Naive B cell (primary cell): ENCODE results near the gene VAMP2. TPM values are rescaled to one million over a fixed set of nuclear protein-coding genes. Genes with fewer than 3 reads are reported as not detected.
A peak's percentile ranks its signal among the peaks of the same experiment; 100 is the strongest.

Experiments
- ATAC-seq, 2 donors: fragments of 150-1000 bp; cut with Tn5 transposase; 2 replicates each; pipeline ENCODE4 v1.10.0; 2021; ENCODE audit warnings: low read depth in 2 of 2, mild to moderate bottlenecking in 2 of 2, moderate library complexity in 2 of 2
- DNase-seq: peaks from one replicate; pipeline ENCODE4 v3.0.0; 2022
- H3K27ac Mint-ChIP-seq, 6 donors: one replicate each; pipeline ENCODE4 v1.8.0; 2020 to 2022; ENCODE audit warnings: mild to moderate bottlenecking in 6 of 6, mixed read lengths in 6 of 6, moderate library complexity in 5 of 6, inconsistent platforms in 2 of 6
- H3K27me3 Mint-ChIP-seq, 3 donors: one replicate each; pipeline ENCODE4 v1.8.0; 2021 to 2022; ENCODE audit warnings: mixed read lengths in 3 of 3, mild to moderate bottlenecking in 1 of 3
- H3K36me3 Mint-ChIP-seq, 2 donors: one replicate each; pipeline ENCODE4 v1.8.0; 2020 to 2022; ENCODE audit warnings: mixed read lengths in 2 of 2, inconsistent platforms in 1 of 2, mild to moderate bottlenecking in 1 of 2
- H3K4me1 Mint-ChIP-seq, 3 donors: one replicate each; pipeline ENCODE4 v1.8.0; 2020 to 2022; ENCODE audit warnings: mixed read lengths in 3 of 3, inconsistent platforms in 1 of 3, mild to moderate bottlenecking in 1 of 3, moderate library complexity in 1 of 3
- H3K4me3 Mint-ChIP-seq, 8 donors: one replicate each; pipeline ENCODE4 v1.8.0; 2020 to 2022; ENCODE audit warnings: mild to moderate bottlenecking in 8 of 8, mixed read lengths in 8 of 8, moderate library complexity in 8 of 8, inconsistent platforms in 2 of 8
- H3K9me3 Mint-ChIP-seq, 7 donors: one replicate each; pipeline ENCODE4 v1.8.0; 2020 to 2022; ENCODE audit warnings: mixed read lengths in 7 of 7, mild to moderate bottlenecking in 5 of 7, inconsistent platforms in 2 of 7, moderate library complexity in 1 of 7
- polyA plus RNA-seq, 6 donors: library from polyadenylated mRNA; unstranded; fragments of 300-500 nt; fragmentation: Illumina TruSeq; gene quantifications; one replicate each; pipeline ENCODE4 v1.2.3, GENCODE V29; 2021; ENCODE audit warnings: low read depth in 6 of 6

The VAMP2 gene
- polyA plus RNA-seq, 6 donors from 2014 or later: 37.8 to 89.1 (median 65.9) TPM

DNA sequence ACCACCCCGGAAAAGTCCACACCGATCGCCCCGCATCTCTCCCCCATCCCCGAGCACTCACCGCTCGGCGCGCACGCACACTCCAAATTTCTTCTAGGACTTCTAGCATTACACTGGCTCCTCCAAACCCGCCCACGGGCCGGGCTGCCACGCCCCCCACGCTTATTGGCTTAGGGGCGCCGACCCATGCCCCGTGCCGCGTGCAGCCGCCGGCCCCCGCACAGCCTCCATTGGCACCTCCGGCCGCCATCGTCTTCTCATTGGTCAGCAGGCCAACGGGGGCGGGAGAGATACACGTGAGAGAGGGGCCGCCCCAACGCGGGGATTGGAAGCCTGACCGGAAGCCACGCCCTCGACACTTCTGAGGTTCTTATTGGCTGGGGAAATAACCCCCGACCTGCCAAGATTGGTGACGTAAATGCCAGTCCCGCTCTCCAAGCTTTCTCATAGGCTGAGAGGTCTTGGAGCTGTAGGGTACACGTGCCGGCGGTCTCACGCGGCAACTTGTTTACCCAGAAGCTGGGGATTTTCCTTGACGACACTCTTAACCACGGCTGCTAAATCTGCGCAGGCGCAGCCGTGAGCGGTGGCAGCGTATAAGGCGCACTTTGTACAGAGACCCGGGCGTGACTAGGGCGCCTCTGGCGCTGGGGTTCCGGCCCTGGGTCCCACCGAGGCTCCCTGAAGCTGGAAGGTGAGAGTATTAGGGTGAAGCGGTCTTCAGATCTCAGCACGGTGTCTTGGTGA lies 6.3 kb downstream of the VAMP2 start:
- no peak overlapping the region for H3K27ac Mint-ChIP-seq
- no peaks in the 10 kb centered on the region for H3K27me3 Mint-ChIP-seq
- H3K4me3 Mint-ChIP-seq: no peak overlapping the region
- no peaks in the 10 kb centered on the region for H3K9me3 Mint-ChIP-seq
- H3K4me1 Mint-ChIP-seq: peaks cover 33 to 62% (median 34%) of the 10 kb centered on the region in 3 donors
- ATAC-seq (peak; percentile 70 to 71), DNase-seq (peak; percentile 100)
- H3K36me3 Mint-ChIP-seq: peaks cover 5 to 8% of the 10 kb centered on the region in 2 donors

DNA sequence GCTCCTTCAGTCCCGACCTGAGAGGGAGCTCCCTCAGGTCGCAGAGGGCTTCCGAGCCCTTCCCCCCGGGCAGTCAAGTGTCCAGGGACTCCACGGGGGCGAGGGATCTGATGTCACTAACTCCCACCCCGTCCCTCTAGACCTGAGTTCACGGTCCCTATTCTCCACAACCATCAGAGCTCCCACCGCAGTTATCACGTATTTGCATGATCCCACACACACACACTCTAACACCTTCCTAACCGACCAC lies 6.8 kb downstream of the VAMP2 start:
- Mint-ChIP-seq H3K9me3 (no peaks in the 10 kb centered on the region), H3K27me3 (no peaks in the 10 kb centered on the region), H3K4me3 (no peak overlapping the region), H3K4me1 (peaks cover 34 to 60% (median 34%) of the 10 kb centered on the region in 3 donors), H3K27ac (no peak overlapping the region), H3K36me3 (peaks cover 5 to 8% of the 10 kb centered on the region in 2 donors)
- ATAC-seq (peak in 1 of 2 donors; percentile 0), DNase-seq (no peak)

GRCh38 chr17:8155231-8155995 lies 7.3 kb downstream of the VAMP2 start:
- Mint-ChIP-seq H3K9me3 (no peaks in the 10 kb centered on the region), H3K27me3 (no peaks in the 10 kb centered on the region), H3K4me1 (peaks cover 33 to 59% (median 34%) of the 10 kb centered on the region in 3 donors), H3K36me3 (peaks cover 5 to 8% of the 10 kb centered on the region in 2 donors), H3K4me3 (no peak overlapping the region), H3K27ac (no peak overlapping the region)
- DNase-seq (no peak), ATAC-seq (no peak)

DNA sequence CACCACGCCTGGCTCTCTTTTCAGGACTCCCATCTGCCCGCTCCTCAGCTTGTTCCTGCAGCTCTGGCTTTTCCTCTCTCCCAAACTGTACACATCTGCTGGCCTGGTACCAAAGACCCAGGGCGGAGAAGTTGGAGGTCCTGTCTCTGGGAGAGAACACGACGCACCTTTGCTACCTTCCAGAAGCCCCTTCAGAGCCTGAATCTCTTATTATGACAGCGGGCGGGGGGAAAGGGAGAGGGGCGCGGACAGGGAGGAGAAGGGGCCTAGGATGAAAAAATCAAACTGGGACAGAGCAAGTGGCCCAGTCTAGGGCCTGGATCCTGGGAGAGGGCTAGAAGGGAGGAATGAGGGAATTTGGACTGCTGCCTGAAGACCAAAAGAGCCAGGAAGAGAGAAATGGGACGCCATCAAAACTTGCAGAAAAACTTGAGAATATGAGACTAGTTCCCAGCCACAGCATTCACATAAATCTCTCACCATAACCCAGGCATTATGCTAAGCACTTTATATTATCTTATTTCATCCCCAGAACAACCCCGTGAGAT lies 8.1 kb downstream of the VAMP2 start:
- H3K4me3 Mint-ChIP-seq: peak overlapping the region in 2 of 8 donors; percentile 82 to 87
- ATAC-seq: no peak
- no peak for DNase-seq

GRCh38 chr17:8153957-8154607 lies 8.7 kb downstream of the VAMP2 start:
- DNase-seq (peak; percentile 87), ATAC-seq (peak; percentile 1 to 6)
- Mint-ChIP-seq H3K4me1 (peaks cover 24 to 56% (median 33%) of the 10 kb centered on the region in 3 donors), H3K27ac (no peak overlapping the region), H3K9me3 (no peaks in the 10 kb centered on the region), H3K4me3 (peak overlapping the region in 4 of 8 donors; percentile 52 to 94 (median 84)), H3K27me3 (no peaks in the 10 kb centered on the region), H3K36me3 (peaks cover 5 to 8% of the 10 kb centered on the region in 2 donors)

More for the DNA sequence above, 8.1 kb downstream of the VAMP2 start:
- no peak overlapping the region for H3K27ac Mint-ChIP-seq
- H3K4me1 Mint-ChIP-seq: peaks cover 29 to 58% (median 32%) of the 10 kb centered on the region in 3 donors
- no peaks in the 10 kb centered on the region for H3K27me3 Mint-ChIP-seq
- H3K9me3 Mint-ChIP-seq: no peaks in the 10 kb centered on the region
- H3K36me3 Mint-ChIP-seq: peaks cover 5 to 8% of the 10 kb centered on the region in 2 donors

GRCh38 chr17:8153525-8153956 lies 9.2 kb downstream of the VAMP2 start:
- DNase-seq (no peak), ATAC-seq (no peak)
- Mint-ChIP-seq H3K4me3 (peak overlapping the region in 5 of 8 donors; percentile 26 to 96 (median 94)), H3K36me3 (peaks cover 2 to 8% of the 10 kb centered on the region in 2 donors), H3K27ac (no peak overlapping the region), H3K9me3 (no peaks in the 10 kb centered on the region), H3K4me1 (peaks cover 20 to 51% (median 30%) of the 10 kb centered on the region in 3 donors), H3K27me3 (no peaks in the 10 kb centered on the region)

- Mint-ChIP-seq H3K9me3 (no peaks in the 10 kb centered on the region), H3K4me1 (peaks cover 18 to 46% (median 26%) of the 10 kb centered on the region in 3 donors), H3K36me3 (peaks cover 0 to 8% of the 10 kb centered on the region in 2 donors), H3K4me3 (peak overlapping the region in 5 of 8 donors; percentile 66 to 96 (median 94)), H3K27ac (peak overlapping the region in 1 of 6 donors; percentile 78), H3K27me3 (no peaks in the 10 kb centered on the region)
- DNase-seq (no peak), ATAC-seq (no peak)
These were observed 9.7 kb downstream of the VAMP2 start for GRCh38 chr17:8153031-8153451.

DNA sequence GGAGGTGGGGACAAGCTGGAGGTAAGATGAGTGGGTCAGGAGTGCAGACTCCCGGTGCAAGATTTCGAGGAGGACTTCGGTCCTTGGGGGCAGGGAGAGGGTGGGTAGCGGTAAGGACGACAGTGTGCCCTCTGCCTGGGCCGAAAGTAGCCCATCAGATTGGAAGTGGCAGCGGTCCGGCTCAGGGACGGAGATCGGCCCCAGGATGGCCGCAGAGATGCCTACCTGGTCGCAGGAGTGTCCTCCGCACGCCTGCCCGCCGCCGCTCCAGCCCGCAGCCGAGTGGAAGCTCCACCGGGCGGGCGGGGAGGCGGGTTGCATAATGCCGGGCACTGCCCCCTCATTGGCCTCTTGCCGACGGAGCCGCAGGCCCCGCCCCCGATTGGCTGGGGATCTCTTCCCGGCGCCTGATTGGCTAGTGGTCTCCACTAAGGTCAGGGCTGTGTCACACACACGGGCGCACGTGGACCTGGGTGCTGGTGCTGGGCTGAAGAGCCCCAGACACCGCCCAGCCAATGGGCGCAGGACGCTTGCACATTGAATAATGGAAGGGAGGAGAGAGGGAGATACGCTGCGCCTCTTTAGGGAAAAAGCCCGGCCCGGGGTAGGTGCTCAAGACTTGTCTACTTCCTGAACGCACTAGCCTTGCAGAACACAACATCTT lies 10.5 kb downstream of the VAMP2 start, which contains the start of gene PER1:
PER1 (minus strand) TSS at position 293 of the 664 bp plus-strand sequence. CDS start 1,698 bp downstream, outside the sequence.
- Mint-ChIP-seq H3K9me3 (no peaks in the 10 kb centered on the region), H3K27me3 (no peaks in the 10 kb centered on the region), H3K4me3 (peak within 1 kb of the TSS in 5 of 8 donors; percentile 91 to 96 (median 94)), H3K36me3 (peaks cover 0 to 9% of the 10 kb centered on the region in 2 donors), H3K27ac (peak within 1 kb of the TSS in 4 of 6 donors; percentile 97 to 100 (median 98)), H3K4me1 (peaks cover 22 to 45% (median 26%) of the 10 kb centered on the region in 3 donors)
- peak in 1 of 2 donors; percentile 1 for ATAC-seq
- peak; percentile 64 for DNase-seq

- peak in 1 of 2 donors; percentile 3 for ATAC-seq
- H3K4me1 Mint-ChIP-seq: peaks cover 26 to 45% (median 31%) of the 10 kb centered on the region in 3 donors
- no peak for DNase-seq
These were observed 11.1 kb downstream of the VAMP2 start for GRCh38 chr17:8151641-8152111.

DNA sequence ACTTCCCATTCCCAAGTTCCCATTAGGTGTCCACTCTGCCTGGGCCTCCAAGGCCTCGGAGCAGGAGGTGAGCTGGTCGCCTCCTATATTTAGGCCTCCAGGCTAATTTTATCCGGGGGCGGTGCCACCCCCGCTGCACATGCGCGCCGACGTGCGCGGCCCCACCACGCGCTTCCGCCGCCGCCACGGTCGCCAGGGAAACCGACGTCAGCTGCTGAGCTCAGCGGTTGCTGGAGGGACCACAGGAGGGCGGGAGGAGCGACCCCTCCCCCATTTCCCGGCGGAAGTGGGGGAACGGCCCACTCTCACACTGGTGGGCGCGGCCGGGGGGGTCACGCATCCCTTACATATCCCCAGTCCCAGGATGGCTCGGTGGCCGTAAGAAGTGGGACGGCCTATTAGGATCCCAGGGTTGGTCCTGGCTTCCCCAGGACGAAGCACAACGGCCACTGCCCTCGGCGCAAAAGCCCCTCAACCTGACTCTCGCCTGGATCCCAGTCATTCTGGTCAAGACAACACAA lies 11.6 kb downstream of the VAMP2 start:
- peaks cover 30 to 45% (median 33%) of the 10 kb centered on the region in 3 donors for H3K4me1 Mint-ChIP-seq
- peak overlapping the region in 5 of 8 donors; percentile 91 to 96 (median 94) for H3K4me3 Mint-ChIP-seq
- H3K36me3 Mint-ChIP-seq: peaks cover 0 to 19% of the 10 kb centered on the region in 2 donors
- ATAC-seq (peak; percentile 57 to 62), DNase-seq (peak; percentile 94)
- H3K27me3 Mint-ChIP-seq: no peaks in the 10 kb centered on the region
- no peaks in the 10 kb centered on the region for H3K9me3 Mint-ChIP-seq
- H3K27ac Mint-ChIP-seq: peak overlapping the region in 4 of 6 donors; percentile 97 to 100 (median 98)

More at GRCh38 chr17:8151641-8152111, 11.1 kb downstream of the VAMP2 start:
- H3K4me3 Mint-ChIP-seq: peak overlapping the region in 5 of 8 donors; percentile 91 to 96 (median 94)
- no peaks in the 10 kb centered on the region for H3K27me3 Mint-ChIP-seq
- H3K36me3 Mint-ChIP-seq: peaks cover 0 to 14% of the 10 kb centered on the region in 2 donors
- H3K27ac Mint-ChIP-seq: peak overlapping the region in 4 of 6 donors; percentile 97 to 100 (median 98)
- H3K9me3 Mint-ChIP-seq: no peaks in the 10 kb centered on the region

DNA sequence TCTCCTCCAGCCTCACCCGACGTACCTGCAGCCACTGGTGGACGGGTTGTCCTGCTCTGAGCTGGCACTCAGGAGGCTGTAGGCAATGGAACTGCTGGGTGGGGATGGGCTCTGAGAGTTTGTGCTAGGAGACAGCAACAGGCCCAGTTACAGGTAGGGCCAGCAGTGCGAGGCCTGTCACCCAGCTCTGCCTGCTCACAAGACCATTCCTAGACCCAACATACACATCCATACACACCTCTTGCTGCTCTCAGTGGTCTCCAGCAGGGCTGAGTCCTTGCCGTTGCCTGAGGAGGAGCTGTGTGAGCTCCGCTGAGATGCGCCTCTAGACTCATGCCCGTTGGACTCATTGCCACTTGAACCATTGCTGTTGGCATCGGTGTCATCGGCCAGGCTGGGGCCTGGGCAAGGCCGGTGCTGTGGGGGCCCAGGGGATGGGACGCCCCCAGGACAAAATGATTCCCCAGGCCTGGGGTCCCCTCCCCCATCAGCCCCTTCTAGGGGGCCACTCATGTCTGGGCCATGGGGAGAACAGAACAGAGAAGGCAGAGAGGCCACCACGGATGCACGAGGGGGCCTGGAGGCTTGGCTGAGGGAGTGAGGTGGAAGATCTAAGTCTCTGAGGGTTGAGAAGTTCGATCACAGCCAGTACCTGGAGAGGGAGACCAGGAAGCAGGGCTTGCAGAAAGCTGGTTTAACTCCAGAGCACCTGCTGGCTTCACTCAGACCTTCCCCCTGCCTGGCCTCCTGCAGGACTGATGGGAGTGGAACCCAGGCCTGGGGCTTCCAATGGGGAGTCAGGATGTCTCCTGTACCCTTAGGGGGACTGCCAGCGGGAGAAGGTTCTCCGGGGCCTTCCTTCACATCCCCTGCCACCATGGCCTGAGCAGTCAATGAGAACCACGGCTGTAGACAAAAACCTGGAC lies 12.3 kb downstream of the VAMP2 start:
- Mint-ChIP-seq H3K9me3 (no peaks in the 10 kb centered on the region), H3K4me3 (peak overlapping the region in 5 of 8 donors; percentile 44 to 96 (median 92)), H3K4me1 (peaks cover 34 to 45% (median 37%) of the 10 kb centered on the region in 3 donors), H3K27ac (peak overlapping the region in 4 of 6 donors; percentile 97 to 100 (median 98)), H3K27me3 (no peaks in the 10 kb centered on the region), H3K36me3 (peaks cover 0 to 24% of the 10 kb centered on the region in 2 donors)
- DNase-seq (no peak), ATAC-seq (no peak)
